Lower lobe of right lung (tissue), 2 donors: ENCODE measurements around the gene PCDHGA1. TPM values are rescaled to one million over a fixed set of nuclear protein-coding genes. Genes with fewer than 3 reads are reported as not detected.

ENCODE experiments used
- ATAC-seq, 2 donors: fragments of 200-7000 bp; cut with Tn5 transposase; one replicate each; pipeline ENCODE4 v1.9.1; 2020 to 2022; ENCODE audit warnings: mild to moderate bottlenecking in 2 of 2, moderate library complexity in 2 of 2
- DNase-seq: peaks from one replicate; pipeline ENCODE4 v3.0.0-alpha.2; 2020
- H3K27ac ChIP-seq: fragments of 200-600 bp; one replicate; pipeline ENCODE4 v1.8.0; 2022
- H3K27me3 ChIP-seq: fragments of 200-600 bp; one replicate; pipeline ENCODE4 v1.8.0; 2022; ENCODE audit warnings: low read depth
- H3K36me3 ChIP-seq: fragments of 200-600 bp; one replicate; pipeline ENCODE4 v1.8.0; 2022; ENCODE audit warnings: mild to moderate bottlenecking
- H3K4me1 ChIP-seq: fragments of 200-600 bp; one replicate; pipeline ENCODE4 v1.8.0; 2022
- H3K4me3 ChIP-seq: fragments of 200-600 bp; one replicate; pipeline ENCODE4 v1.8.0; 2022; ENCODE audit warnings: mild to moderate bottlenecking
- H3K9me3 ChIP-seq: fragments of 200-600 bp; one replicate; pipeline ENCODE4 v1.8.0; 2022
- intact Hi-C: fragments of 100-400 bp; cut with DNase I; formaldehyde crosslinking; loops from one replicate; pipeline ENCODE4 v1.11.0; 2022
- total RNA-seq: library from RNA; stranded (reverse); fragmentation: NEBNext Ultra II Directional; extraction: Animal tissue kit (Norgen Biotek cat#: 25700); gene quantifications from one replicate; pipeline ENCODE4 v1.2.1, GENCODE V29; 2021
- TF ChIP-seq, protein P1 (sequence below): fragments of 200-600 bp; IDR thresholded peaks from one replicate; pipeline ENCODE4 v1.8.0; 2022; ENCODE audit warnings: antibody characterized with exemption, mild to moderate bottlenecking
- donor health status: DM: no; HTN: yes; CAD: no; lungs with severe emphysema.

PCDHGA1 gene
- total RNA-seq, 1 donor from 2014 or later = 0.53 TPM

DNA sequence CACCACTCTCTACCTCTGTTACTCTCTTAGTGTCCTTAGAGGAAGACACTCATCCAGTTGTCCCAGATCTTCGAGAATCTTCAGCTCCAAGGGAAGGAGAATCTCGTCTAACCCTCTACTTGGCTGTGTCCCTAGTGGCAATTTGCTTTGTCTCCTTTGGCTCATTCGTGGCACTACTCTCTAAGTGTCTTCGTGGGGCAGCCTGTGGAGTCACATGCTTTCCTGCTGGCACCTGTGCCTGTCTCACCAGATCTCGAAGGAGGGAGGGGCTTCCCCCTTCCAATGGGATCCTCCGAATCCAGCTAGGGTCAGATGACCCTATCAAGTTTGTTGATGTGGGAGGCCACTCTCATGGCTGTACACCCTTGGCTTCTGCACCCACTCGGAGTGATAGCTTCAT is 156.8 kb downstream of the PCDHGA1 start:
- H3K36me3 ChIP-seq = peaks cover 15% of the 10 kb centered on the region
- H3K4me3 ChIP-seq = no peak overlapping the region
- ATAC-seq = no peak
- TF ChIP-seq, protein P1, sequence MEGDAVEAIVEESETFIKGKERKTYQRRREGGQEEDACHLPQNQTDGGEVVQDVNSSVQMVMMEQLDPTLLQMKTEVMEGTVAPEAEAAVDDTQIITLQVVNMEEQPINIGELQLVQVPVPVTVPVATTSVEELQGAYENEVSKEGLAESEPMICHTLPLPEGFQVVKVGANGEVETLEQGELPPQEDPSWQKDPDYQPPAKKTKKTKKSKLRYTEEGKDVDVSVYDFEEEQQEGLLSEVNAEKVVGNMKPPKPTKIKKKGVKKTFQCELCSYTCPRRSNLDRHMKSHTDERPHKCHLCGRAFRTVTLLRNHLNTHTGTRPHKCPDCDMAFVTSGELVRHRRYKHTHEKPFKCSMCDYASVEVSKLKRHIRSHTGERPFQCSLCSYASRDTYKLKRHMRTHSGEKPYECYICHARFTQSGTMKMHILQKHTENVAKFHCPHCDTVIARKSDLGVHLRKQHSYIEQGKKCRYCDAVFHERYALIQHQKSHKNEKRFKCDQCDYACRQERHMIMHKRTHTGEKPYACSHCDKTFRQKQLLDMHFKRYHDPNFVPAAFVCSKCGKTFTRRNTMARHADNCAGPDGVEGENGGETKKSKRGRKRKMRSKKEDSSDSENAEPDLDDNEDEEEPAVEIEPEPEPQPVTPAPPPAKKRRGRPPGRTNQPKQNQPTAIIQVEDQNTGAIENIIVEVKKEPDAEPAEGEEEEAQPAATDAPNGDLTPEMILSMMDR = no peak
- no peak for DNase-seq
- H3K9me3 ChIP-seq = no peaks in the 10 kb centered on the region
- intact Hi-C loops = no loop called here
- H3K4me1 ChIP-seq = peaks cover 16% of the 10 kb centered on the region
- no peak overlapping the region for H3K27ac ChIP-seq
- peaks cover 30% of the 10 kb centered on the region for H3K27me3 ChIP-seq

DNA sequence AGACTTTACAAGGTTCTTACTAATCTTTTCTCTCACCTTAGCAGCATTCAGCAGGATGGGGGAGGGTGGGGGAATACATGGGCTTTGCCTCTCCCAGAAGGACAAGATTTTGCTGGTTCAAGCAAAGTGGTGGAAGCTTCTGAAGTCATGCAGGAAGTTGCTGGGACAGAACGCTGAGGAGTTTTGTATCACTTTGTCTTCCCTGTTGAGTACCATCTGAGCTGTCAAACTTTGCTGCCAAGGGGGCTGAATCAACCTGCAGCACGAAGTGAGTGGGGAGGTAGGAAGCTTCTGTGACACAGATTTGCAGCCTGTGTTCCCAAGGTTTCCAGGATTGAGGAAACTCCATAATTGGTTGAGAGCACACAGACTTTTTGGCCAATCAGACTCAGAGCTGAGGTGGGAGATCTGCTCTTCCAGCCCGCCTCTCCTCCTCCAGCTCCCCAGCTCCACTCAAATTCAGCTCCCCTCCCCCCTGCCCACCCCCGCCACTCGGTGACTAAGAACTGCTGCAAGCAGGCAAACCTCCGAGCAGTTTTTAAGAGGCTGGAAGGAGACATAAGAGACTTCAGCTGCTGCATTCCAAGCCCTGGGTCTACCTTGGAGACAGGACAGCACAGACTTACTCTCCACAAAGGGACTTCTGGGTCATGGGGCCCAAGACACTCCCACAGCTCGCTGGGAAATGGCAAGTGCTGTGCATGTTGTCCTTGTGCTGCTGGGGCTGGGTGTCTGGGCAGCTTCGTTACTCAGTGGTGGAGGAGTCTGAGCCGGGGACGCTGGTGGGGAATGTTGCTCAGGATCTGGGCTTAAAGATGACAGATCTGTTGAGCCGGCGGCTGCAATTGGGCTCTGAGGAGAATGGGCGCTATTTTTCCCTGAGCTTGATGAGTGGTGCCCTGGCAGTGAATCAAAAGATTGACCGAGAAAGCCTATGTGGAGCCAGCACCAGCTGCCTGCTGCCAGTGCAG is 158.6 kb downstream of the PCDHGA1 start, which contains the start of gene PCDHGC5:
Gene PCDHGC5, plus strand, starts transcription at position 491 of the 971 bp plus-strand sequence. Its CDS starts 160 bp downstream, at position 651.
- DNase-seq = no peak
- TF ChIP-seq, protein P1 = no peak
- peaks cover 25% of the 10 kb centered on the region for H3K4me1 ChIP-seq
- H3K4me3 ChIP-seq = no peak within 1 kb of the TSS
- peaks cover 36% of the 10 kb centered on the region for H3K27me3 ChIP-seq
- no peak for ATAC-seq
- no peaks in the 10 kb centered on the region for H3K9me3 ChIP-seq
- H3K36me3 ChIP-seq = peaks cover 15% of the 10 kb centered on the region
- H3K27ac ChIP-seq = no peak within 1 kb of the TSS
- intact Hi-C loops = no loop called here

DNA sequence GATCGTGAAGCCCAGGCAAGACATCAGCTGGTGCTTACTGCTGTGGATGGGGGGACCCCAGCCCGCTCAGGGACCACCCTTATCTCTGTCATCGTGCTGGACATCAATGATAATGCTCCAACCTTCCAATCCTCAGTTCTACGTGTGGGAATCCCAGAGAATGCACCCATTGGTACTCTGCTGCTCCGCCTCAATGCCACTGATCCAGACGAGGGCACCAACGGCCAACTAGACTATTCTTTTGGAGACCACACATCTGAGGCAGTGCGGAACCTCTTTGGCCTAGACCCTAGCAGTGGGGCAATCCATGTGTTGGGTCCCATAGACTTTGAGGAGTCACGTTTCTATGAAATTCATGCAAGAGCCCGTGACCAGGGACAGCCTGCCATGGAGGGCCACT is 159.5 kb downstream of the PCDHGA1 start:
- intact Hi-C loops = no loop called here
- Histone ChIP-seq H3K27me3 (peaks cover 35% of the 10 kb centered on the region), H3K9me3 (no peaks in the 10 kb centered on the region), H3K27ac (no peak overlapping the region), H3K36me3 (peaks cover 17% of the 10 kb centered on the region), H3K4me3 (no peak overlapping the region), H3K4me1 (peaks cover 24% of the 10 kb centered on the region)
- TF ChIP-seq, protein P1 = no peak
- DNase-seq (no peak), ATAC-seq (no peak)

DNA sequence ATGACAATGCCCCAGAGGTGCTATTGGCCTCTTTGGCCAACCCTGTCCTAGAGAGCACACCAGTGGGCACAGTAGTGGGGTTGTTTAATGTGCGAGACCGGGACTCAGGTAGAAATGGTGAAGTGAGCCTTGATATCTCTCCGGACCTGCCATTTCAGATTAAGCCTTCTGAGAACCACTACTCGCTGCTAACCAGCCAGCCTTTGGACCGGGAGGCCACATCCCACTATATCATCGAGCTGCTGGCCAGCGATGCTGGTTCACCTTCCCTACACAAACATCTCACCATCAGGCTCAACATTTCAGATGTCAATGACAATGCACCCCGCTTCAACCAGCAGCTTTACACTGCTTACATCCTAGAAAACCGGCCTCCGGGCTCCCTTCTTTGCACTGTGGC is 160.0 kb downstream of the PCDHGA1 start:
- Histone ChIP-seq H3K36me3 (peaks cover 21% of the 10 kb centered on the region), H3K27ac (no peak overlapping the region), H3K4me3 (no peak overlapping the region), H3K27me3 (peaks cover 31% of the 10 kb centered on the region), H3K9me3 (no peaks in the 10 kb centered on the region), H3K4me1 (peaks cover 20% of the 10 kb centered on the region)
- ATAC-seq (no peak), DNase-seq (no peak)
- intact Hi-C loops = no loop called here
- TF ChIP-seq, protein P1 = no peak

DNA sequence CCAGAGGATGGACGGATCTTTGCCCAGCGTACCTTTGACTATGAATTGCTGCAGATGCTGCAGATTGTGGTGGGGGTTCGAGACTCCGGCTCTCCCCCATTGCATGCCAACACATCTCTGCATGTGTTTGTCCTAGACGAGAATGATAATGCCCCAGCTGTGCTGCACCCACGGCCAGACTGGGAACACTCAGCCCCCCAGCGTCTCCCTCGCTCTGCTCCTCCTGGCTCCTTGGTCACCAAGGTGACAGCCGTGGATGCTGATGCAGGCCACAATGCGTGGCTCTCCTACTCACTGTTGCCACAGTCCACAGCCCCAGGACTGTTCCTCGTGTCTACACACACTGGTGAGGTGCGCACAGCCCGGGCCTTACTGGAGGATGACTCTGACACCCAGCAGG is 160.5 kb downstream of the PCDHGA1 start:
- ATAC-seq (no peak), DNase-seq (no peak)

More for the DNA sequence above, 160.5 kb downstream of the PCDHGA1 start:
- H3K9me3 ChIP-seq = no peaks in the 10 kb centered on the region
- TF ChIP-seq, protein P1 = no peak
- H3K4me3 ChIP-seq = no peak overlapping the region
- H3K27ac ChIP-seq = no peak overlapping the region
- peaks cover 26% of the 10 kb centered on the region for H3K27me3 ChIP-seq
- peaks cover 21% of the 10 kb centered on the region for H3K36me3 ChIP-seq
- intact Hi-C loops = no loop called here
- H3K4me1 ChIP-seq = peaks cover 18% of the 10 kb centered on the region
